Epithelial cell of proximal tubule (primary cell): ENCODE data around the gene MYO10. TPM values are rescaled to one million over a fixed set of nuclear protein-coding genes. Genes with fewer than 3 reads are reported as not detected.
A peak's percentile ranks its signal among the peaks of the same experiment; 100 is the strongest.
"Not testable (repeated sequence)": the region's sequence is repeated elsewhere in the genome, so short reads cannot be mapped to it uniquely, and the experiment has no call there.

Experiments used
- DNase-seq: peaks from one replicate; pipeline ENCODE4 v3.0.0-alpha.2; 2011; ENCODE audit warnings: low read depth
- H3K4me3 ChIP-seq: 2 replicates; pipeline ENCODE4 v1.5.1; 2011; ENCODE audit warnings: low read depth, mild to moderate bottlenecking, low read length
- CTCF ChIP-seq: conservative IDR thresholded peaks from 2 replicates; pipeline ENCODE4 v1.5.1; 2012; ENCODE audit warnings: low read depth, mild to moderate bottlenecking, low read length
- total RNA-seq: library from RNA; depleted of rRNA; stranded (reverse); fragments of >200 nt; gene quantifications from 2 replicates; pipeline ENCODE4 v1.2.3, GENCODE V29; 2015

The MYO10 gene
- total RNA-seq, 1 donor from 2014 or later: 31.5 TPM

DNA sequence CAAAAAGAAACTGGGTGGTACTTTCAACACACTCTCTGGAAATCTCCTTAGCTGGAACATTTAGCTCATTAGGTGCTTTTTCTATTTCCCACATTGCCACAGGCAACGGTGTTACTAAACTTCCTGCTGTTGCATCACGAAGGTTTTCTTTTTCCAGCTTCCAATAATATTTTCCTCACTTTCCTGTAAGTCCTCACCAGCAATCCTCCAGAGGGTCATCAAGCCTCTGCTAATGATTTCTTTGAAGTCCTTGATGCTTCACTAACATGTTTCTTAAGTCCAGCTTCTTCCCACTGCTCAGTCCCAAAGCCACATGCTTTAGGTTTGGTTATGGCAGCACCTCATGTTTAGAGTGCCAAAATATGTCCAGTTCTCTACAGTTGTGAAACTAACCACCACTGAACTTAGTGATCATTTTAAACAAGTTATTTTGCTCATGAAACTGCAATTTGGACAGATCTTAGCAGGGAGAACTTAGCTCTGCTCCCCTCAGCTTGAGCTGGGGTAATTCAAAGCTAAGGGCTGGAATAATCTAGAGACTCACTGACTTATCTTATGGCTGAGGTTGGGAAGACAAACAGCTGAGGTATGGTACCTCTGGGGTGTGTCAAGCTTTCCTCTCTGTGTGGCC is 279.4 kb downstream of the MYO10 start:
- no peak overlapping the region for H3K4me3 ChIP-seq
- DNase-seq: peak; percentile 39
- TF ChIP-seq CTCF: no peak

- TF ChIP-seq CTCF: no peak
- no peak for DNase-seq
- no peak overlapping the region for H3K4me3 ChIP-seq
Observed at GRCh38 chr5:16654647-16655334, 281.3 kb downstream of the MYO10 start.

- H3K4me3 ChIP-seq, DNase-seq: not testable (repeated sequence)
Observed at GRCh38 chr5:16648739-16649138, 287.3 kb downstream of the MYO10 start.

DNA sequence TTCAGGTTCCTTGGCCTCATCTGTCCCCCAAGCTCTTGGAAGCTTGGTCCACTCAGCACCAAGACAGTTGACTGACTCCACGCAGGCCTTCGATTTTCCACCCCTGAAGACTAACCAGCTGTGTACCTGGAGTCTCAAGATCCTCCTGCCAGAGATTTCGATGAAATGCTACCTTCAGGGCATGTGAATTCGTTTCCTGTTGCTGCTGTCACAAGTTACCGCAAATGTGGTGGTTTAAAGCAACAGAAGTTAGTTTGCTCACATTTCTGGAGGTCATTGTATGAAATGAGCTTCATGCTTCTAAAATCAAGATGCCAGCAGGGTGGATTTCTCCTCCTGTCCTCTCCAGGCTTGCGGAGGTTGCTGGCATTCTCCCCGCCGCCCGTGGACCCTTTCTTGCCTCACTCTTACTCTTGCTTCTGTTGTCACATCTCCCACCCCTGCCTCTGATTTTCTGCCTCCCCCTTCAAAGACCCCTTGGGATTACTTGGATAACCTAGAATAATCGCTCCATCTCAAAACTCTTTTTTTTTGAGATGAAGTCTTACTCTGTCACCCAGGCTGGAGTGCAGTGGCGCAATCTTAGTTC is 291.7 kb downstream of the MYO10 start:
- TF ChIP-seq CTCF: no peak
- DNase-seq: no peak
- no peak overlapping the region for H3K4me3 ChIP-seq

DNA sequence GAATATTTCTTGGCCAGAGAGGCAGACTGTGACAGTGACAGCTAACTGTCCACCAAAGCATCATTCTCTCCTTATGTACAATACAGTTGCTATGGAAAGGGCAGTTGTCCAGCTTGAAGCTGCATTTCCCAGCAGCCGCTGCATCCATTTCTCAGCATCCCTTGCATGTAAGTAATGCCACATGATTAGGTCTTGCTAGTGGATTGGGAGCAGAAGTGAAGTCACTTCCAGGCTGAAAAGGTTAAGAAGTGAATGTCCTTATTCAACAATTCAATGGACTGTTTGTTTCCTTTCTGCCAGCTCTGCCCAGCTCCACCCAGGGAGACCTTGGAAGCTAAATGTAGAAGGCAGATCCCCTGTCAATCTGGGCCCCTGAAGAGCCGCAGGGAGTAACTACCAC is 293.2 kb downstream of the MYO10 start:
- H3K4me3 ChIP-seq: no peak overlapping the region
- TF ChIP-seq CTCF: no peak
- no peak for DNase-seq

- no peak overlapping the region for H3K4me3 ChIP-seq
- no peak for DNase-seq
- TF ChIP-seq CTCF: no peak
Observed at GRCh38 chr5:16639206-16639605, 296.9 kb downstream of the MYO10 start.

- no peak for DNase-seq
- TF ChIP-seq CTCF: no peak
- no peak overlapping the region for H3K4me3 ChIP-seq
Observed at GRCh38 chr5:16628376-16628775, 307.7 kb downstream of the MYO10 start.
